ENCODE measurements around the gene JAKMIP2.

GRCh38 chr5:147675168-147675567 lies 107.4 kb downstream of the JAKMIP2 start:
- TF ChIP-seq CTCF (IDR thresholded peaks at IDR 0.05) (no peak), CREB1 (CRISPR knock-in tag; IDR thresholded peaks at IDR 0.05) (no peak)
